ENCODE results near the gene CTNNA3. TPM values are rescaled to one million over a fixed set of nuclear protein-coding genes. Genes with fewer than 3 reads are reported as not detected.

CTNNA3 gene
- total RNA-seq, 1 experiment from 2014 or later, result 0.20 TPM

GRCh38 chr10:67046507-67046906 lies 649.5 kb downstream of the CTNNA3 start:
- BruUV-seq (replicated peaks), result no TSS peak
- Histone ChIP-seq H3K36me3 (ENCODE audit: control insufficient read depth, insufficient read depth, low read length) (no peaks in the 10 kb centered on the region), H3K4me3 (ENCODE audit: low read depth, low read length) (no peak overlapping the region), H3K27me3 (replicated peaks; ENCODE audit: control insufficient read depth, insufficient read depth, low read length) (no peaks in the 10 kb centered on the region), H3K4me1 (no peaks in the 10 kb centered on the region), H3K9me3 (no peaks in the 10 kb centered on the region)
- no peak for TF ChIP-seq CTCF (IDR thresholded peaks at IDR 0.05; ENCODE audit: insufficient read depth in 1 of 2, low read depth in 1 of 2, low read length in 1 of 2, severe bottlenecking in 1 of 2, unreplicated experiment in 1 of 2)
- no peak for DNase-seq
- Mint-ChIP-seq H3K27me3 (ENCODE audit: insufficient read depth, unreplicated experiment) (peaks cover 6% of the 10 kb centered on the region), H3K9me3 (ENCODE audit: unreplicated experiment) (no peaks in the 10 kb centered on the region), H3K27ac (ENCODE audit: unreplicated experiment) (no peak overlapping the region), H3K36me3 (ENCODE audit: insufficient read depth, unreplicated experiment) (no peaks in the 10 kb centered on the region), H3K4me3 (ENCODE audit: unreplicated experiment) (no peak overlapping the region), H3K4me1 (ENCODE audit: low read depth, unreplicated experiment) (no peaks in the 10 kb centered on the region)
- POLR2A ChIA-PET, result no interaction called here
- CTCF ChIA-PET, result no interaction called here
- intact Hi-C loops (cut with micrococcal nuclease; ENCODE audit: unreplicated experiment), result no loop called here

- no peaks in the 10 kb centered on the region for H3K36me3 Mint-ChIP-seq (ENCODE audit: insufficient read depth, unreplicated experiment)
- CTCF ChIA-PET, result no interaction called here
- no peaks in the 10 kb centered on the region for H3K9me3 ChIP-seq
- no peaks in the 10 kb centered on the region for H3K4me1 ChIP-seq
- intact Hi-C loops (cut with micrococcal nuclease; ENCODE audit: unreplicated experiment), result no loop called here
- POLR2A ChIA-PET, result no interaction called here
- no peak overlapping the region for H3K4me3 ChIP-seq (ENCODE audit: low read depth, low read length)
- TF ChIP-seq CTCF (IDR thresholded peaks at IDR 0.05; ENCODE audit: insufficient read depth in 1 of 2, low read depth in 1 of 2, low read length in 1 of 2, severe bottlenecking in 1 of 2, unreplicated experiment in 1 of 2), result no peak
- H3K4me3 Mint-ChIP-seq (ENCODE audit: unreplicated experiment), result no peak overlapping the region
- no TSS peak for BruUV-seq (replicated peaks)
- H3K9me3 Mint-ChIP-seq (ENCODE audit: unreplicated experiment), result no peaks in the 10 kb centered on the region
- H3K4me1 Mint-ChIP-seq (ENCODE audit: low read depth, unreplicated experiment), result no peaks in the 10 kb centered on the region
- H3K36me3 ChIP-seq (ENCODE audit: control insufficient read depth, insufficient read depth, low read length), result no peaks in the 10 kb centered on the region
- no peak for DNase-seq
- no peaks in the 10 kb centered on the region for H3K27me3 ChIP-seq (replicated peaks; ENCODE audit: control insufficient read depth, insufficient read depth, low read length)
- H3K27me3 Mint-ChIP-seq (ENCODE audit: insufficient read depth, unreplicated experiment), result peaks cover 6% of the 10 kb centered on the region
- no peak overlapping the region for H3K27ac Mint-ChIP-seq (ENCODE audit: unreplicated experiment)
Measured at GRCh38 chr10:67045404-67045803, 650.6 kb downstream of the CTNNA3 start.

GRCh38 chr10:67043041-67043440 lies 653.0 kb downstream of the CTNNA3 start:
- Mint-ChIP-seq H3K4me3 (ENCODE audit: unreplicated experiment) (no peak overlapping the region), H3K4me1 (ENCODE audit: low read depth, unreplicated experiment) (no peaks in the 10 kb centered on the region), H3K9me3 (ENCODE audit: unreplicated experiment) (no peaks in the 10 kb centered on the region), H3K36me3 (ENCODE audit: insufficient read depth, unreplicated experiment) (no peaks in the 10 kb centered on the region), H3K27ac (ENCODE audit: unreplicated experiment) (no peak overlapping the region), H3K27me3 (ENCODE audit: insufficient read depth, unreplicated experiment) (peaks cover 6% of the 10 kb centered on the region)
- intact Hi-C loops (cut with micrococcal nuclease; ENCODE audit: unreplicated experiment), result no loop called here
- Histone ChIP-seq H3K27me3 (replicated peaks; ENCODE audit: control insufficient read depth, insufficient read depth, low read length) (no peaks in the 10 kb centered on the region), H3K36me3 (ENCODE audit: control insufficient read depth, insufficient read depth, low read length) (no peaks in the 10 kb centered on the region), H3K4me3 (ENCODE audit: low read depth, low read length) (no peak overlapping the region), H3K4me1 (no peaks in the 10 kb centered on the region), H3K9me3 (no peaks in the 10 kb centered on the region)
- TF ChIP-seq CTCF (IDR thresholded peaks at IDR 0.05; ENCODE audit: insufficient read depth in 1 of 2, low read depth in 1 of 2, low read length in 1 of 2, severe bottlenecking in 1 of 2, unreplicated experiment in 1 of 2), result no peak
- ChIA-PET POLR2A (no interaction called here), CTCF (interaction anchor here (0.6 kb wide), 1 partner anchor 143 kb away, joined by 3 read pairs; no protein-coding TSS in a partner anchor)
- DNase-seq, result no peak
- BruUV-seq (replicated peaks), result no TSS peak

All from Caco-2 (cell line).